ENCODE results near the gene FUT3. TPM values are rescaled to one million over a fixed set of nuclear protein-coding genes. Genes with fewer than 3 reads are reported as not detected.
"Not testable (repeated sequence)": the region's sequence is repeated elsewhere in the genome, so short reads cannot be mapped to it uniquely, and the experiment has no call there.

The FUT3 gene
- total and polyA plus RNA-seq, 8 donors, result 1.1 to 119 (median 7.8) TPM

GRCh38 chr19:5889288-5889971 is 38.2 kb upstream of the FUT3 start:
- Histone ChIP-seq H3K9me3 (no peaks in the 10 kb centered on the region), H3K27me3 (peaks cover 0 to 29% (median 14%) of the 10 kb centered on the region in 3 donors), H3K36me3 (peaks cover 0 to 4% (median under 1%) of the 10 kb centered on the region in 4 donors), H3K27ac (peak overlapping the region in 1 of 5 donors; percentile 79), H3K4me1 (peaks cover 12 to 32% (median 22%) of the 10 kb centered on the region in 4 donors), H3K4me3 (no peak overlapping the region)
- TF ChIP-seq CTCF (IDR thresholded peaks at IDR 0.05) (no peak), POLR2AphosphoS5 (IDR thresholded peaks at IDR 0.05) (peak in 1 of 3 donors; percentile 3), EP300 (IDR thresholded peaks at IDR 0.05) (no peak), POLR2A (IDR thresholded peaks at IDR 0.05) (no peak)
- DNase-seq, result no peak
- 38 to 62% (median 51%) methylated on average over 17 of the region's 17 CpGs for WGBS, 5 donors
- intact Hi-C loops (cut with DNase I; ENCODE audit: low total_unique reads), result no loop called here

GRCh38 chr19:5884065-5884811 is 33.0 kb upstream of the FUT3 start:
- H3K36me3 ChIP-seq; H3K9me3 ChIP-seq; DNase-seq; H3K27ac ChIP-seq; intact Hi-C loops (cut with DNase I; ENCODE audit: low total_unique reads); H3K4me3 ChIP-seq: not testable (repeated sequence)
- peaks cover 7 to 23% (median 12%) of the 10 kb centered on the region in 4 donors for H3K4me1 ChIP-seq
- 69 to 78% (median 73%) methylated on average over 11 of the region's 11 CpGs for WGBS, 5 donors
- H3K27me3 ChIP-seq, result peaks cover 0 to 31% (median 23%) of the 10 kb centered on the region in 3 donors

GRCh38 chr19:5883157-5883873 is 32.1 kb upstream of the FUT3 start:
- DNase-seq; intact Hi-C loops (cut with DNase I; ENCODE audit: low total_unique reads); H3K36me3 ChIP-seq; H3K9me3 ChIP-seq; H3K4me3 ChIP-seq: not testable (repeated sequence)
- peaks cover 0 to 40% (median 23%) of the 10 kb centered on the region in 3 donors for H3K27me3 ChIP-seq
- peak overlapping the region in 1 of 5 donors; percentile 48 for H3K27ac ChIP-seq
- H3K4me1 ChIP-seq, result peaks cover 7 to 25% (median 12%) of the 10 kb centered on the region in 4 donors
- WGBS, 5 donors, result 66 to 73% (median 68%) methylated on average over 11 to 13 of the region's 13 CpGs

- TF ChIP-seq CTCF (IDR thresholded peaks at IDR 0.05) (no peak), POLR2A (IDR thresholded peaks at IDR 0.05) (no peak), EP300 (IDR thresholded peaks at IDR 0.05) (no peak), POLR2AphosphoS5 (IDR thresholded peaks at IDR 0.05) (no peak)
- Histone ChIP-seq H3K27ac (peak overlapping the region in 2 of 5 donors; percentile 19 to 83), H3K4me1 (peaks cover 7 to 25% (median 12%) of the 10 kb centered on the region in 4 donors), H3K36me3 (no peaks in the 10 kb centered on the region), H3K9me3 (no peaks in the 10 kb centered on the region), H3K4me3 (no peak overlapping the region), H3K27me3 (peaks cover 0 to 47% (median 23%) of the 10 kb centered on the region in 3 donors)
- 47 to 56% (median 55%) methylated on average over 9 of the region's 9 CpGs for WGBS, 5 donors
- intact Hi-C loops (cut with DNase I; ENCODE audit: low total_unique reads), result no loop called here
- DNase-seq, result no peak
Measured at GRCh38 chr19:5882421-5882968, 31.2 kb upstream of the FUT3 start.

Data from stomach (tissue), 9 donors.